Stimulated activated CD4-positive, alpha-beta T cell treated with anti-CD3 and anti-CD28 coated beads, TNF-alpha, amount 100 ng/mL, for 1 hour (primary cell): ENCODE measurements around the gene RFPL2.
"Not testable (repeated sequence)": the region's sequence is repeated elsewhere in the genome, so short reads cannot be mapped to it uniquely, and the experiment has no call there.

ENCODE experiments used
- DNase-seq, 3 donors: peaks; one replicate each; pipeline ENCODE4 v3.0.0-alpha.2; 2020; ENCODE audit warnings: low read depth in 3 of 3, low spot score in 1 of 3

RFPL2 gene

DNA sequence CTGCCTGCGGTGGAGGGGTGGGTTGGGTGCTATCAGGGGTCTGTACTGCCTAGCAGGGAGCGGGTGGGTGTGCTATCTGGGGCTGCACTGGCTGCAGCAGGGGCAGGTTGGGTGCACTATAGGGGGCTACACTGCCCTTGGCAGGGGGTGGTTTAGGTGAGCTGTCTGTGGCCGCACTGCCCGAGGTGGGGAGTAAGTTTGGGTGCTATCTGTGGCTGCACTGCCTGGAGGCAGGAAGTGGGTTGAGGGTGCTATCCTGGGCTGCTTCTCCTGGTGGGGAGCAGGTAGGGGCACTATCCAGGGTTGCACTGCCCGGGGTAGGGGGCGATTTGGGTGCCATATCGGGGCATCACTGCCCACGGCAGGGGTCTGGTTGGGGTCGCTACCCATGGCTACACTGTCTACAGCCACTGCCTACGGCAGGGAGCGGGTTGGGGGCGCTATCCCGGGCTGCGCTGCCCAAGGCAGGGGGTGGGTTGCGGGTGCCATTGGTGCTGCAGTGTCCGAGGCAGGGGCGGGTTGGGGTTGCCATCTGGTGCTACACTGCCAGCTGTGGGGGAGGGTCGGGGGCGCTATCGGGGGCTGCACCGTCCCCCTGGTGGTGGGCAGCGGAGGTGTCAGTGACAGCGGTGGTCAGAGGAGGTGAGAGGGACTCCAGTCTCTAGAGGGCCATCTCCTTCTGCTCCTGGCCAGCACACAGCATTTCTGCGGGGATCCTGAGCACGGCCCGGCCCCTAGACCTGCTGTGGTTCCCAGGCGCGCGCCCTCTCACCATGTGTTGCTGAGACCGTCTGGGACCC, 1.3 kb upstream of the RFPL2 start:
- DNase-seq: no peak

GRCh38 chr22:32204040-32204855, 625 bp downstream of the RFPL2 start:
- no peak for DNase-seq

DNA sequence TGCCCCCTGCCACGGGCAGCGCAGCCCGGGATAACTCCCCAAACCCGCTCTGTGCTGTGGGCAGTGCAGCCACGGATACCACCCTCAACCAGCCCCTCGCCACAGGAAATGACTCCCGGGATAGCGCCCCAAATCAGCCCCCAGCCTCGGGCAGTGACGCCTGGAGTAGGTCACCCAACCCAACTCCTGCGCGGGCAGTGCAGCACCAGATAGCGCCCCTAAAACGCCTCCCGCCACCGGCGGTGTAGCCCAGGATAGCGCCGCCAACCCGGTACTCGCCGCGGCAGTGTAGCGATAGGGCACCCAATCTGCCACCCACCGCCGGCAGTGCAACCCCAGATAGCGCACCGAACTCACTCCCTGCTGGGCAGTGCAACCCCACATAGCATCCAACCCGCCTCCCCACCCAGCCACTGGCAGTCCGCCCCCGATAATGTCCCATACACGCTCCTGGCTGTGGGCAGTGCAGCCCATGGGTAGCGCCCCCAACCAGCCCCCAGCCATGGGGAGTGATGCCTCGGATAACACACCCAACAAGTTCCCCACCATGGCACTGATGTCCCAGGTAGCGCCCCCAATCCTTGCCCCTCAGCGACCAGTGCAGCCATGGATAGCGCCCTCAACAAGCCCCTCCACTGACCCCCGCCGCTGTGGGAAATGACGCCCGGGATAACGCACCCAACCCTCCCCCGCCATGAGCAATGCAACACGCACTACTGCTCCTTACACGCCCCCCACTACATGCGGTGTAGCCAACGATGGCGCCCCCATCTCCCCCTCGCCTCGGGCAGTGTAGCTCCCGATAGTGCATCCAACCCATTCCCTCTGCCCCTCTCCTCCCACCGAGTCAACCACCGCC, 1.5 kb downstream of the RFPL2 start:
- DNase-seq: no peak

- DNase-seq: no peak
These were observed 2.2 kb downstream of the RFPL2 start for GRCh38 chr22:32202539-32203180.

GRCh38 chr22:32202161-32202538, 2.7 kb downstream of the RFPL2 start:
- no peak for DNase-seq

DNA sequence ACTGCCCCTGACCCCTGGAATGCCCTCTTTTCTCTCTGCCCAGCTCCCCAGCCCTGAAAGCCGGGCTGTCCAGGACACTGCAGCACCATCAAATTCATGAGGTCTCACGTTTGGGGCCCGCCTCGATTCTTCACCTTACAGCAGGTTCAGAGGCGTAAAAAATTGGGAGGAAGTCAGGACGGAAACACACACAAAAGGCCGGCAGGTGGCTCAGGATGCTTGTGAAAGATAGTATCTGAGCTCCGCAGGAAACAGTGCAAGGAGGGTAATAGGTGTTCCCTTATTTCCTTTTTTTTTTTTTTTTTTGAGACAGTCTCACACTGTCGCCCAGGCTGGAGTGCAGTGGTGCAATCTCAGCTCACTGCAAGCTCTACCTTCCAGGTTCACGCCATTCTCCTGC, 4.1 kb downstream of the RFPL2 start:
- no peak for DNase-seq

- DNase-seq: no peak
These were observed 4.9 kb downstream of the RFPL2 start for GRCh38 chr22:32199961-32200360.

DNA sequence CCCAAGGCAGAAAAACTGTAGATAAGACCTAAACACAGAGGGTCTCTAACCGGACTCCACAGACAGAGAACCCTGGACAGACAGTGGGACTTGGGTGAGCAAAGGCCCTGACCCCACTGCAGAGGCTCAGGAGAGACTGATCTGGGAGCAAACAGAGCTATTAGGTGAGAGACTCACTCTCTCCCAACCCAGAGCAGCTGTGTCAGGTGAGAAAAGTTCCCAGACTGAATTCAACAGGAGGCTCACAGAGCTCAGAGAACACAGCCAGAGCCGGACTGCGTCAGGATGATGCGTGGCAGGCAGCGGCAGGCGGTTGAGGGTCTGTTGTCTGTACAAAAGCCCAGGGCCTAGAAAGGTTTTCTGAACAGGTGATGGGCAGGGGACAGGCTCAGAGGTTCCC, 5.5 kb downstream of the RFPL2 start:
- no peak for DNase-seq

- DNase-seq: not testable (repeated sequence)
These were observed 7.2 kb downstream of the RFPL2 start for GRCh38 chr22:32197553-32198226.

- DNase-seq: not testable (repeated sequence)
These were observed 9.0 kb downstream of the RFPL2 start for GRCh38 chr22:32195900-32196299.

DNA sequence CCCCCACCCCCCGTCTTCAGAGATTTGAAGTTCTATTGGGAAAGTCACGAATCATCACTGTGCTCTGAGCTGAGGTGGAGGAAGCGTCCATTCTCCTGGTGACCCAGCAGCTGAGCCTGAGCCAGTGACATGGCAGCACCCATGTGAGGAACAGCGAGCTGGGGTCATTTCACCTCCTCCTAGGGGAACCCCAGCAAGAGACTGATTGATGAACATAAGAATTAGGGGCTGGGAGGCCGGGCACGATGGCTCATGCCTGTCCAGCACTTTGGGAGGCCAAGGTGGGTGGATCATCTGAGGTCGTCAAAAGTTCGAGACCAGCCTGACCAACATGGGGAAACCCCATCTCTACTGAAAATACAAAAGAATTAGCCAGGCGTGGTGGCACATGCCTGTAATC, 11.5 kb downstream of the RFPL2 start:
- not testable (repeated sequence) for DNase-seq

- DNase-seq: not testable (repeated sequence)
These were observed 13.9 kb downstream of the RFPL2 start for GRCh38 chr22:32191021-32191420.

- no peak for DNase-seq
These were observed 19.1 kb downstream of the RFPL2 start for GRCh38 chr22:32185821-32186220.

DNA sequence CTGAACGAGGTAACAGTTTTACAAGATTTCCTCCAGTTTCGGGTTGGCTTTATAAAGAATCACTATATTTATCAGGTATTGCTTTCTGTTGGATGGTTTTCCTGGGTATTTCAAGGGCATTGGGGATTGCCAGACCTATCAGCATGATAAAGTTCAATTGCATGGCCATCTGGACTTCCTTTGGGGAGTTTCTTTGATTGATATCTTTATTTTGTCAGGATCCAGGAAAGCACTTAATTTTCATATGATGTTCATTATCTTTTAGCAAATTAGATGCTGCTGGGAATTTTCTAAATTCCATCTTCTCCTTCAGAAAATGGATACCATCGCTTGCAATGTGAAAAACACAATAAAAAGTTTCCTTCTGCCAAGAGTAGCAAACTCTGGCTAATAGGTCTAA, 21.2 kb downstream of the RFPL2 start:
- no peak for DNase-seq

GRCh38 chr22:32181043-32181442, 23.8 kb downstream of the RFPL2 start:
- DNase-seq: no peak

DNA sequence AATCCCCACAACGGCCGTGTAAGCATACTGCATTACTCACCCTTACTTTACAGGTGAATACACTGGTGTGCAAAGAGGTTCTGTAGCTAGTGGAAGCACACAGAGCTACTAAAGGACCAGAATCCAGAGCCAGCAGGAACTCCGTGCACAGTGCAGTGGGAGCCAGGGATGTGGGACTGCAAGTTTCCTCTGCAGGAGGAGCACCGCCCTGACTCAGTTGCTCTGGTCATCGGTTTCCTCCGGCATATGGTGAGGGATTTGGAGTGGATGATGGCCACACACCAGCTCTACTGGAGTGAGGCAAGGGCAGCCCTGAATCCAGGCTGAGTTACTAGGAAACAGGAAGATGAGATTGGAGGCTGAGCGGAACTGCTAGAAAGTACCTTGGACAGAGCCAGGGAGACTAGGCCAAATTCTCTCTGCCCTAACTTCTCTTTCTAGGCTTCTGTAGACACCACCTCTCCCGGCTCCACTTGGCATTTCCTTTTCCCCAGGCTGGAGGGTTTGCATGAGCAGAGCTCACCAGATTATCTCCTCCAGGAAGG, 27.6 kb downstream of the RFPL2 start:
- DNase-seq: no peak

GRCh38 chr22:32175683-32176644, 28.9 kb downstream of the RFPL2 start:
- DNase-seq: no peak

DNA sequence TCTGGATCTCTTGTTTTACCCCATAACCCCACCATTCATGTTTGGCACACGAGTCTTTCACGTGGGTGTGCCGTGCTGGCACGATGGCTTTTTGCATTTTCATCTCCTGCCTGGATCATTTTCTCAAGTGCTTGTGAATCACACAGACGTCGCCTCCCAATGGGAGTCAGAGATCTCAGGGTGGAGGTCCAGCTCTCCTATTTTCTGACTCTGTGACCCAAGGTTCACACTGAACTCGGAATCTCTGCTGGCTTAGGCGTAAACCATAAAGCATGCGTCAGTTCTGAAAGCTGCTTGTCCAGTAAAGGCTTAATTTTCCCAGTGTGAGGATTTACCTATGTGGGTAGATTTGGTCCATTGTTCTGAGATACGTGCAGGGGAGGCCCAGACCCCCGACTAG, 29.8 kb downstream of the RFPL2 start:
- no peak for DNase-seq

GRCh38 chr22:32165681-32166080, 39.2 kb downstream of the RFPL2 start:
- no peak for DNase-seq
